ENCODE results near the gene C17orf113.

The C17orf113 gene

GRCh38 chr17:42055027-42055426, 4.6 kb upstream of the C17orf113 start:
- H3K36me3 ChIP-seq (ENCODE audit: insufficient read depth, low read length): no peaks in the 10 kb centered on the region
- H3K4me3 ChIP-seq (ENCODE audit: low read depth, low read length): no peak overlapping the region
- no peak overlapping the region for H3K27ac ChIP-seq (ENCODE audit: low read depth, low read length)
- no peak overlapping the region for H2AFZ ChIP-seq (ENCODE audit: low read length, unreplicated experiment)
- no peaks in the 10 kb centered on the region for H3K4me1 ChIP-seq (ENCODE audit: control insufficient read depth, insufficient read depth, low read length, unreplicated experiment)
- H3K79me2 ChIP-seq (ENCODE audit: control insufficient read depth, insufficient read depth, low read length, unreplicated experiment): no peaks in the 10 kb centered on the region
- H3K27me3 ChIP-seq (ENCODE audit: insufficient read depth, low read length): peaks cover 47% of the 10 kb centered on the region

- Histone ChIP-seq H3K79me2 (ENCODE audit: control insufficient read depth, insufficient read depth, low read length, unreplicated experiment) (no peaks in the 10 kb centered on the region), H3K36me3 (ENCODE audit: insufficient read depth, low read length) (no peaks in the 10 kb centered on the region), H3K27ac (ENCODE audit: low read depth, low read length) (no peak overlapping the region), H3K4me1 (ENCODE audit: control insufficient read depth, insufficient read depth, low read length, unreplicated experiment) (no peaks in the 10 kb centered on the region), H3K27me3 (ENCODE audit: insufficient read depth, low read length) (peaks cover 58% of the 10 kb centered on the region), H2AFZ (ENCODE audit: low read length, unreplicated experiment) (no peak overlapping the region), H3K4me3 (ENCODE audit: low read depth, low read length) (no peak overlapping the region)
Measured at GRCh38 chr17:42053731-42054500, 3.5 kb upstream of the C17orf113 start.

GRCh38 chr17:42052346-42052877, 2.0 kb upstream of the C17orf113 start:
- H2AFZ ChIP-seq (ENCODE audit: low read length, unreplicated experiment): no peak overlapping the region
- H3K79me2 ChIP-seq (ENCODE audit: control insufficient read depth, insufficient read depth, low read length, unreplicated experiment): no peaks in the 10 kb centered on the region
- no peaks in the 10 kb centered on the region for H3K36me3 ChIP-seq (ENCODE audit: insufficient read depth, low read length)
- H3K27ac ChIP-seq (ENCODE audit: low read depth, low read length): no peak overlapping the region
- H3K4me3 ChIP-seq (ENCODE audit: low read depth, low read length): no peak overlapping the region
- peaks cover 63% of the 10 kb centered on the region for H3K27me3 ChIP-seq (ENCODE audit: insufficient read depth, low read length)
- H3K4me1 ChIP-seq (ENCODE audit: control insufficient read depth, insufficient read depth, low read length, unreplicated experiment): no peaks in the 10 kb centered on the region

DNA sequence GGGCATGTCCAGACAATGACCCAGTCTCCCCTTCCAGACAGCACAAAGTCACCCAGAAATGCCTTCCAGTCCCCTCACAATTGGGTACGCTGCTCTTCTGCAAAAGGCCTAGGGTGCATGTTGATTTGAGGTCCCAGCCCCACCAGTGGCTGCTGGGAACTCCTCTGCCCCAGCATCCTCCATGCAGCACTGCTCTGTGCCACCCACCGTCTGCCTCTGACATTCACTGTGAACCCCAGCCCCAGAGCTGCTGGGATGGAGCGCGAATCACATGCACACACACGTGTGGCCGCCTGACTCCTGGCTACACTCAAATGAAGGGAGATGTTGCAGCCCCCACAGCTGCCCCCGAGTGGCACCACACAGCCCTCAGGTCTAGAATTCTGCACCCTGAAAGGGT, 1.2 kb upstream of the C17orf113 start:
- no peak overlapping the region for H3K4me3 ChIP-seq (ENCODE audit: low read depth, low read length)
- H3K27me3 ChIP-seq (ENCODE audit: insufficient read depth, low read length): peaks cover 63% of the 10 kb centered on the region
- no peaks in the 10 kb centered on the region for H3K79me2 ChIP-seq (ENCODE audit: control insufficient read depth, insufficient read depth, low read length, unreplicated experiment)
- no peak overlapping the region for H2AFZ ChIP-seq (ENCODE audit: low read length, unreplicated experiment)
- H3K36me3 ChIP-seq (ENCODE audit: insufficient read depth, low read length): no peaks in the 10 kb centered on the region
- H3K27ac ChIP-seq (ENCODE audit: low read depth, low read length): no peak overlapping the region
- H3K4me1 ChIP-seq (ENCODE audit: control insufficient read depth, insufficient read depth, low read length, unreplicated experiment): no peaks in the 10 kb centered on the region

DNA sequence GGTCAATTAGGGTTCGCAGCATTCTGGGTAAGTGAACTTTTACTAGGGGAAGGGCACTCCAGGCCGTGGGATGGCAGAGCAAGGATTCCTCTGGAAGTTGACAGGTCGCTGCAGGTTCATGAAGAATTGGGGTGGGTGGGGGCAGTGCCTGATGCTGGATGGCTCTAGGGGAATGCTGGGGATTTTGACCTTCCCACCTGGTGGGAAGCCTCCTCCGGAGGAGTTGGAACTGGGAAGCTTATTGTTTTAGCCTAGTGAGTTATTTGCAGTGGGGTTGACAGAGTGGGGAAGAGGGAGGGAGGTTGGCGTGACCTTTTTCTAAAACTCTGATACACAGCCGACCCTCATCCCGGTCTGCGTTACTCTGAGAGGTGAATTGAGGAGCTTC, 606 bp upstream of the C17orf113 start:
- Histone ChIP-seq H3K36me3 (ENCODE audit: insufficient read depth, low read length) (no peaks in the 10 kb centered on the region), H3K4me1 (ENCODE audit: control insufficient read depth, insufficient read depth, low read length, unreplicated experiment) (no peaks in the 10 kb centered on the region), H3K4me3 (ENCODE audit: low read depth, low read length) (0 out of 2 replicates have a peak overlapping the region, but pooled peaks have one; percentile 45), H3K79me2 (ENCODE audit: control insufficient read depth, insufficient read depth, low read length, unreplicated experiment) (no peaks in the 10 kb centered on the region), H3K27ac (ENCODE audit: low read depth, low read length) (no peak overlapping the region), H2AFZ (ENCODE audit: low read length, unreplicated experiment) (no peak overlapping the region), H3K27me3 (ENCODE audit: insufficient read depth, low read length) (peaks cover 63% of the 10 kb centered on the region)

GRCh38 chr17:42049834-42050392, 488 bp downstream of the C17orf113 start:
- peak overlapping the region; percentile 90 for H2AFZ ChIP-seq (ENCODE audit: low read length, unreplicated experiment)
- peaks cover 57% of the 10 kb centered on the region for H3K27me3 ChIP-seq (ENCODE audit: insufficient read depth, low read length)
- no peak overlapping the region for H3K27ac ChIP-seq (ENCODE audit: low read depth, low read length)

GRCh38 chr17:42047343-42047742, 3.1 kb downstream of the C17orf113 start:
- Histone ChIP-seq H3K4me3 (ENCODE audit: low read depth, low read length) (no peak overlapping the region), H3K27ac (ENCODE audit: low read depth, low read length) (no peak overlapping the region), H3K79me2 (ENCODE audit: control insufficient read depth, insufficient read depth, low read length, unreplicated experiment) (no peaks in the 10 kb centered on the region), H3K27me3 (ENCODE audit: insufficient read depth, low read length) (peaks cover 35% of the 10 kb centered on the region), H3K4me1 (ENCODE audit: control insufficient read depth, insufficient read depth, low read length, unreplicated experiment) (no peaks in the 10 kb centered on the region), H2AFZ (ENCODE audit: low read length, unreplicated experiment) (no peak overlapping the region), H3K36me3 (ENCODE audit: insufficient read depth, low read length) (no peaks in the 10 kb centered on the region)

More at GRCh38 chr17:42049834-42050392, 488 bp downstream of the C17orf113 start:
- Histone ChIP-seq H3K79me2 (ENCODE audit: control insufficient read depth, insufficient read depth, low read length, unreplicated experiment) (no peaks in the 10 kb centered on the region), H3K4me1 (ENCODE audit: control insufficient read depth, insufficient read depth, low read length, unreplicated experiment) (no peaks in the 10 kb centered on the region), H3K36me3 (ENCODE audit: insufficient read depth, low read length) (no peaks in the 10 kb centered on the region), H3K4me3 (ENCODE audit: low read depth, low read length) (peak overlapping the region; percentile 73)

DNA sequence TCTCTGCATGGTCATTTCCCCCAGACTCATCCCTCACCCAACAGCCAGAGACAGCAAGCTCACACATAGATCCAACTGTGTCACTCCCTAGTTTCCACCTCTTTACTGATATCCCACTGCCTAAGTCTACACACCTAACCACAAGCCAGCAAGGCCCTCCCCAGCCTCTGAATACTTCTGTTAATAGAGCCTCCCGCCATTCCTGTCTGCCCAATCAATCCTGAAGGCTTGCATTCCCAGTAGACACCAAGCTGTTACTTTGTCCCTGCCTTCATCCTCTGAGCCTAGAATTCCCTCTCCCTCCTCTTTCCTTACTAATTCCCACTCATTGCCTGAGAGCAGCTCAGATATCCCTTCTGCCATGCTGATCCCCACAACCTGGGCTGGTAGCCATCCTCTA, 4.7 kb downstream of the C17orf113 start:
- Histone ChIP-seq H3K4me1 (ENCODE audit: control insufficient read depth, insufficient read depth, low read length, unreplicated experiment) (no peaks in the 10 kb centered on the region), H3K27ac (ENCODE audit: low read depth, low read length) (no peak overlapping the region), H3K79me2 (ENCODE audit: control insufficient read depth, insufficient read depth, low read length, unreplicated experiment) (no peaks in the 10 kb centered on the region)

DNA sequence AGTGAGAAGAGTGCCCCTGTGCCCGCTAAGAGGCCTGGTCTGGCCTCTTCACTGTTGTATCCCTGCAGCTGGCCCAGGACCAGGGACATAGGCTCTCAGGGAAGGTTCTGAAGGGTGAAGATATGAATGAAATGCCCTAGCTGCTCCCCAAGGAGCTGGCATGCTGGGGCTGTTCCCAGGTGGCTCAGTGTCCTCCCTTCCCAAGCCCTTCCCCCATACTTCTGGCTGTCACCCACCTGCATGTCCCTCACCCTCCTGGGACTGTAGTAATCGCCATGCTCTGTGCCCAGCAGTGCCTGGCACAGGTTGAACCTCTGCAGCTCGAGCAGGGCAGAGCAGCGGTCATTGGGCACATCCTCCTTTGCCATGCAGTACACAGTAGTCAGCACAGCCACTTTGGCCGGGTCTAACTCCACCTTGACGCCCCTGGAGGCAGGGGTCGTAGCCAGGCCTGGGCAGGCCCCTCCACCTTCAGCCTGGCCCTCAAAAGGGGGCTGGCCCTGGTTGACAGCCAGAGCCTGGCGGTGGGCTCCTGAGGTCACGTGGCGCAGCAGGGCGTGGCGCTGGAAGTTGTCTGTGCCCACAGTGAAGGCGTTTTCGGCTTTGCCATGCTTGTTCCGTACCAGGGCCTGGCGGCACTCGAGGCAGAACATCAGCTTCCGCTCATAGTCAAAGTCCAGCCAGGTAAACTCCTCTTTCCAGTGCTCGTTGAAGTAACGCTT, 7.6 kb downstream of the C17orf113 start:
- Histone ChIP-seq H3K27ac (ENCODE audit: low read depth, low read length) (no peak overlapping the region), H3K79me2 (ENCODE audit: control insufficient read depth, insufficient read depth, low read length, unreplicated experiment) (no peaks in the 10 kb centered on the region), H3K27me3 (ENCODE audit: insufficient read depth, low read length) (peaks cover 8% of the 10 kb centered on the region; the same call in 1 of the 2 replicates), H3K36me3 (ENCODE audit: insufficient read depth, low read length) (no peaks in the 10 kb centered on the region), H2AFZ (ENCODE audit: low read length, unreplicated experiment) (no peak overlapping the region), H3K4me3 (ENCODE audit: low read depth, low read length) (no peak overlapping the region), H3K4me1 (ENCODE audit: control insufficient read depth, insufficient read depth, low read length, unreplicated experiment) (no peaks in the 10 kb centered on the region)

More for the DNA sequence above, 4.7 kb downstream of the C17orf113 start:
- H3K27me3 ChIP-seq (ENCODE audit: insufficient read depth, low read length): peaks cover 19% of the 10 kb centered on the region
- no peak overlapping the region for H3K4me3 ChIP-seq (ENCODE audit: low read depth, low read length)
- no peak overlapping the region for H2AFZ ChIP-seq (ENCODE audit: low read length, unreplicated experiment)
- no peaks in the 10 kb centered on the region for H3K36me3 ChIP-seq (ENCODE audit: insufficient read depth, low read length)

DNA sequence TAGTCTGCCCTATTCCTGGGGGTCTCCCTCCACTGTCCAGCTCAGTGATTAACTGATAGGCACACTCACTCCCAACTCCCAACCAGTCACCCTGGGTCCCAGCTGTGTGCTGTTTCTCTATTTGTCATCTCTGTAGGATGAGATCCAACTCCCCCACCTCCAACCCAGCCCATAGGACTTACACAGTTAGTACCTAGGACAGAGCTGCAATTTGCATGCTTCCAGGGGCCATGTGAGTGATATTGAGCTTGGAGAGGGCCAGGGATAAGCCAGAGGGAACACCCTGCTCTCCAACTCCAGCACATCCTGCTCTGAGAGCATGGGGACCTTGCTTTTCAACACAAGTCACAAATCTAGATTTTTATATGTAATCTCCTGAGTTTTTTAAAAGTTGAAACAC, 8.8 kb downstream of the C17orf113 start:
- Histone ChIP-seq H3K27me3 (ENCODE audit: insufficient read depth, low read length) (peaks cover 8% of the 10 kb centered on the region; the same call in 1 of the 2 replicates), H3K4me1 (ENCODE audit: control insufficient read depth, insufficient read depth, low read length, unreplicated experiment) (no peaks in the 10 kb centered on the region), H2AFZ (ENCODE audit: low read length, unreplicated experiment) (no peak overlapping the region), H3K27ac (ENCODE audit: low read depth, low read length) (no peak overlapping the region), H3K36me3 (ENCODE audit: insufficient read depth, low read length) (no peaks in the 10 kb centered on the region), H3K79me2 (ENCODE audit: control insufficient read depth, insufficient read depth, low read length, unreplicated experiment) (no peaks in the 10 kb centered on the region), H3K4me3 (ENCODE audit: low read depth, low read length) (no peak overlapping the region)

All from ACC112 (cell line).